ENCODE data around the gene CTNND2. TPM values are rescaled to one million over a fixed set of nuclear protein-coding genes. Genes with fewer than 3 reads are reported as not detected.

The CTNND2 gene
- total and polyA plus RNA-seq, 8 donors = 9.2 to 62.8 (median 43.7) TPM

- H3K9me3 ChIP-seq = no peaks in the 10 kb centered on the region
- no peak overlapping the region for H3K27ac ChIP-seq
- DNase-seq (peak in 1 of 6 donors; percentile 34), ATAC-seq (no peak), FAIRE-seq (no peak)
- TF ChIP-seq CTCF (IDR thresholded peaks at IDR 0.05) = no peak
- intact Hi-C loops (cut with DNase I) = no loop called here
- no peaks in the 10 kb centered on the region for H3K36me3 ChIP-seq
- H3K4me3 ChIP-seq = no peak overlapping the region
- 92 to 98% methylated on average over 16 of the region's 16 CpGs for WGBS, 2 donors
- no peaks in the 10 kb centered on the region for H3K27me3 ChIP-seq
- H3K4me1 ChIP-seq = no peaks in the 10 kb centered on the region
These were observed 557.9 kb downstream of the CTNND2 start for GRCh38 chr5:11346336-11346735.

GRCh38 chr5:11335881-11336760, 568.1 kb downstream of the CTNND2 start:
- no peak for FAIRE-seq

GRCh38 chr5:11334404-11334803, 569.8 kb downstream of the CTNND2 start:
- no peak for DNase-seq
- no peak for FAIRE-seq
- ATAC-seq = no peak
- no peak overlapping the region for H3K27ac ChIP-seq
- no peaks in the 10 kb centered on the region for H3K9me3 ChIP-seq
- H3K36me3 ChIP-seq = no peaks in the 10 kb centered on the region
- H3K27me3 ChIP-seq = no peaks in the 10 kb centered on the region
- intact Hi-C loops (cut with DNase I) = no loop called here
- H3K4me1 ChIP-seq = peaks cover 0 to 5% (median 0%) of the 10 kb centered on the region in 3 donors
- no peak for TF ChIP-seq CTCF (IDR thresholded peaks at IDR 0.05)
- no peak overlapping the region for H3K4me3 ChIP-seq
- WGBS, 2 donors = 92 to 94% methylated on average over 3 of the region's 3 CpGs

More at GRCh38 chr5:11335881-11336760, 568.1 kb downstream of the CTNND2 start:
- Histone ChIP-seq H3K27me3 (no peaks in the 10 kb centered on the region), H3K36me3 (no peaks in the 10 kb centered on the region), H3K9me3 (no peaks in the 10 kb centered on the region), H3K4me3 (no peak overlapping the region), H3K4me1 (peaks cover 0 to 5% (median 0%) of the 10 kb centered on the region in 3 donors), H3K27ac (no peak overlapping the region)
- DNase-seq = no peak
- TF ChIP-seq CTCF (IDR thresholded peaks at IDR 0.05) = no peak
- no peak for ATAC-seq
- WGBS, 2 donors = 54 to 60% methylated on average over 3 of the region's 3 CpGs
- intact Hi-C loops (cut with DNase I) = no loop called here

- no peak overlapping the region for H3K4me3 ChIP-seq
- TF ChIP-seq CTCF (IDR thresholded peaks at IDR 0.05) = no peak
- H3K4me1 ChIP-seq = peaks cover under 1 to 8% (median 7%) of the 10 kb centered on the region in 3 donors
- H3K27ac ChIP-seq = no peak overlapping the region
- no peak for ATAC-seq
- no peaks in the 10 kb centered on the region for H3K9me3 ChIP-seq
- H3K36me3 ChIP-seq = no peaks in the 10 kb centered on the region
- no peaks in the 10 kb centered on the region for H3K27me3 ChIP-seq
- WGBS, 2 donors = 88% methylated on average over 5 of the region's 5 CpGs
- no peak for DNase-seq
- no peak for FAIRE-seq
- intact Hi-C loops (cut with DNase I) = no loop called here
These were observed 574.6 kb downstream of the CTNND2 start for GRCh38 chr5:11329679-11330078.
